NCI-H2196 (cell line): ENCODE measurements around the gene MPPED1.
A peak's percentile ranks its signal among the peaks of the same experiment; 100 is the strongest.

Experiments
- DNase-seq: peaks from one replicate; lab custom pipeline; 2025; ENCODE audit not compliant: unreplicated experiment; lab: John Stamatoyannopoulos, UW

The MPPED1 gene

DNA sequence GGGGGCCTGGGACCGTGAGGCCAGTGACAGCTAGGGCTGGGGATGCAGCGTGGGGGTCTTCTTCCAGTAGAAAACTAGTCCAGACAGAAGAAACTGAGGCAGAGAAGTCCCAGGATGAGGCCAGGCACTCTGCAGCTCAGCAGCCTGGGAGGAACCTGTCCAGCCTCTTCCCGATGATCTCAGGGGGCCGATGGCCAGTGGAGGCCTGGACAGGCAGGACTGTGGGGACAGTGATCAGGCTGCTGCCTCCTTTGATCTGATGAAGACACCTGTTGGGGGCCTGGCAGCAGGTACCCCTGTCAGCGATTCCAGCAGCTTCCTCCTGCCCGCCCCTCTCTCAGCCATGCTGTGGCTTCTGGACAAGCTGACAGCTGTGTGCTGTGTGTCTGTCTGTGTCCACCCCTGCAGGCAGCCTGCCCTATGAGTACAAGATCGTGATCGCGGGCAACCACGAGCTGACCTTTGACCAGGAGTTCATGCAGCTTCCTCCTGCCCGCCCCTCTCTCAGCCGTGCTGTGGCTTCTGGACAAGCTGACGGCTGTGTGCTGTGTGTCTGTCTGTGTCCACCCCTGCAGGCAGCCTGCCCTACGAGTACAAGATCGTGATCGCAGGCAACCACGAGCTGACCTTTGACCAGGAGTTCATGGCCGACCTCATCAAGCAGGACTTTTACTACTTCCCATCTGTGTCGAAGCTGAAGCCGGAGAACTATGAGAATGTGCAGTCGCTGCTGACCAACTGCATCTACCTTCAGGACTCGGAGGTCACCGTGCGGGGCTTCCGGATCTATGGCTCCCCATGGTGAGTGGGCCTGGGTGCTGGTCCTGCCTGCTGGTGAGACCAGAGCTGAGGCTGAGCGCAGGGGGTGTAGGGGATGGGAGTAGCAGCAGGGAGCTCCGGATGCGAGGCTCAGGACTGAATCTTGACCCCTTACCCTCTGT lies 62.6 kb downstream of the MPPED1 start:
- DNase-seq = no peak

DNA sequence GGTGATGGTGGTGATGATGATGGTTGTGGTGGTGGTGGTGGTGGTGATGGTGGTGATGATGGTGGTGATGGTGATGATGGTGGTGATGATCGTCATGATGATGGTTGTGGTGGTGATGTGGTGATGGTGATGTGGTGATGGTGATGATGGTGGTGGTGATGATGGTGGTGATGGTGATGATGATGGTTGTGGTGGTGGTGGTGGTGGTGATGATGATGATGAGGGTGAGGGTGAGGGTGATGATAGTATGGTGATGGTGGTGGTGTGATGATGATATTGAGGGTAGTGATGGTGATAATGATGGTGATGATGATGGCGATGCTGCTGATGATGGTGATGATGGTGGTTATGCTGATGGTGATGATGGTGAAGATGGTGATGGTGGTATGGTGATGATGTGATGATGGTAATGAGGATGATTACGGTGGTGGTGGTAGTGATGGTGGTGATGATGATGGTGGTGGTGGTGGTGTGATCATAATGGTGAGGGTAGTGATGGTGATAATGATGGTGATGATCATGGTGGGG lies 63.8 kb downstream of the MPPED1 start:
- no peak for DNase-seq

GRCh38 chr22:43476341-43476740 lies 64.5 kb downstream of the MPPED1 start:
- peak; percentile 62 for DNase-seq

DNA sequence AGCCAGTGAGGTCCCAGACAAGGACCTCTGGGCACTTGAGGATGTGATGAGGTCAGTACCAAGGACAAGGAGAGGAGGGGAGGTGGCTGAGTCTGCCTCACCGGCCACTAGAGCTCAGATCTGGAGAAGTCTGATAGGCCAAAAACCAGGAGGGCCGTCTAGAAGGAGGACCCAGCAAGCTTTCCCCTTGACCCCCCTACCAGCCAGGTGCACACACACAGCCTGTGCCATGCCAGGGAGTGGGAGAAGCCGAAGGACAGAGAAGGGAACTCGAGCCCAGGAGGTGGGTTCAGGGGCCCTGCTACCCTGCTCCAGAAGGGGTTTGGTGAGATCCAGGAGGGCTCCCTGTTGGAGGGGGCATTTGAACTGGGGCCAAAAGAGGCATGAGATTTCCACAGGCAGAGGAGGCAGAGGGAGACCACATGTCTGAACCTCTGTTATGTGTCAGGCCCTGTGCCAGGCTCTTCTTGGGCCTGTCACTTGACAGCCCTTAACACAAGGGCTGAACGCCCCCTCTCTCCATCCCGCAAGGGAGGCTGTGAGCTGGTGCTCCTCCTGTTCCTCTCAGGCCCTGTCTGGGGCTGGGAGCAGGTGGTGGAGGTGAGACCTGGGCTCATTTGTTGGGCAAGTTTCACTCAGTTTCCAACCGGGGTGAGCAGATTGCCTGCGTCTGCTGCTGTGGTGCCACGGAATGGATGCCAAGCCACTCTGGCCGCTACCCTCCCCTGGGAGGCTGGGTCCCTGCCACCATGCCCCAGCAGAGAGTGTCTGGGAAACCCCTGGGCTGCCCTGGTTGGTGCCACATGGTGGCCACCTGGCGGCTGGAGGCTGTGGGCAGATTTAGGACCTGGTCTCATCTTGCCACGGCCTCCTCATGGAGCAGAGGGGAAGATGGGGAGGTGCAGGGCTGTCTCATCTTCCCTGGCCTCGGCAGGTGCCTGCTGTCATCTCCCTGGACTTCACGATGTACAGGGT lies 65.2 kb downstream of the MPPED1 start:
- no peak for DNase-seq

DNA sequence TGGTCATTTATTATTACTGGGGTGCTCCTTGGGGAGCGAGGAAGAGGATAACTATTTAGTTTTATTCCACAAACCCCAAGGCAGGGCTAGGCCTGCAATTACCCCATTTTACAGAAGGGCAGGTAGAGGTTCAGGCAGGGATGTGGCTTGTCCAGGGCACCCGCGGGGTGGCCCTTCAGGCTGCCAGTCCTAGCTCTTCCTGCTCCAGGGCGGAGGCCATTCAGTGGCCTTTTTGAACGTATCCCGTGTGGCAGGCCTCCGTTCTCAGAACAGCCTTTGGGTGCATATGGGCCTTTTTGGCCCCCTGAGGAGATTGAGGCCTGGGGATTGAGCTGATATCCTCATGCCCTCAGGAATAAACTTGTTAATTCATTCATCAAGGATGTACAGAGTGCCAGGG lies 66.2 kb downstream of the MPPED1 start:
- no peak for DNase-seq

- no peak for DNase-seq
Observed at GRCh38 chr22:43478621-43479300, 66.9 kb downstream of the MPPED1 start.

GRCh38 chr22:43479301-43479950 lies 67.6 kb downstream of the MPPED1 start:
- no peak for DNase-seq

- no peak for DNase-seq
Observed at GRCh38 chr22:43479962-43480361, 68.1 kb downstream of the MPPED1 start.

DNA sequence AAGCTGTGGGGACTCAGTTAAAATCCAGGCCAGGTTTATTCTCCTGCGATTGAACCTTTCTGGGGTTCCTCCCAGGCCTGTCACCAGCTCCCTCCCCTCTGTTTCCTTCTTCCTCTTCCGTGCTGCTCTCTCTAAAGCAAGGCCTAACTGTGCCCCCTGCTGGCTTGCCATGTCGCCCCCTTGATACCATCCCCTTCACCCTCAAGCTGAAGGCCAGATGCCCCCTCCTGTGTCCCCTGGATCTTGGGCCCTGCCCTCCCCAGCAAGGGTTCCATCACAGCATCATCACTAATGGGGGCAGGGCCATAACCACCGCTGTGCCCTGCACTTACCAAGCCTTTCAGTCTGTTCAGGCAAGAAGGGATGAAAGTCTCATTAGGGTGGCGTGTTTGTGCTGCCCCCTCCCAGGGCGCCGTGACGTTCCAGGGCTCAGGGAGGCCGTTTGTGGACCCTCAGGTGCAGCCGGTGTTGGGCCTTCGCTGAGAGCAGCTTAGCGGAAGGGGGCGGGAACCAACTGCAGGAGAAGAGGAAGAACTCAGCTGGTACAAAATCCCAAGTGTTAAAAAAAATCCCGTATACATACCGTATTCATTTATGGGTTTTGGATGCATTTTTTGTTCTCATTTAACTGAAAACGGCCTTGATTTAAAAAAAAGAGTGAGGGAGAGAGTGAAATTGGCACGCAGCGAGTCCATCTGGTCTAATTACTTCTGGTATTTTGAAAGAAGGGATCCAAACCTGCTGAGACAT lies 69.9 kb downstream of the MPPED1 start:
- no peak for DNase-seq

DNA sequence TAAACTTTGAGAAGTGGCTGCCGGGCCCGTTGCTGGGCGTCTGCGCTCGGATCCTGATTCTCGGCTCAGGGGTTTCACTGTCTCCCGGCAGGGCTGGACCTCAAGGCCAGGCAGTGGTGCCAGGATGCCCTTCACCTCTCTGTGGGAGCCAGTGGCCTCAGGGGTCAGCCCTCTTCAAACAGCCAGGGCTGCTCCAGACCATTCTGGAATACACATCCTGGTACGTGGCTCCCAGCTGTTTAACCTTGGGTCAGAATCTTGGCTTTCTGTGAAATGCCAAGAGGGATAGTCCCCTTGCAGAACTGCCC lies 70.5 kb downstream of the MPPED1 start:
- DNase-seq = no peak

DNA sequence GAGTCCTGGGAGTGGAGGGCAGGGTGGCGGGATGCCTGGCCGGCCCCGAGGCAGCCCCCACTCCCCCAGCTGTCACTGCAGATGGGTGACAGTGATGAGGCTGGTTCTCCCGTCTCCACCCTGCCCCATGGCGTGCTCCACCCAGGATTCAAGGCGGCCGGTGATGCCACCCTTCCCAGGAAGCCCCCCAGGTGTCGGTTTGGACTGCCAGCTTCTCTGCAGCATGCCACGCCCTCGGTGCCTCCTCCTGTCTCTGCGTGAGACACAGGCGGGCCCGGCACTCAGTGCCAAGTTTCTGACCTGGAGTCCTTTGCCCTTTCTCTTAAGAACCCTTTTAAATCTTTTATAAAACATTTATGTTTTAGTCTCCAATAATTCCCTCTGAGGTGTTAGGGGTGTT lies 71.5 kb downstream of the MPPED1 start:
- no peak for DNase-seq

DNA sequence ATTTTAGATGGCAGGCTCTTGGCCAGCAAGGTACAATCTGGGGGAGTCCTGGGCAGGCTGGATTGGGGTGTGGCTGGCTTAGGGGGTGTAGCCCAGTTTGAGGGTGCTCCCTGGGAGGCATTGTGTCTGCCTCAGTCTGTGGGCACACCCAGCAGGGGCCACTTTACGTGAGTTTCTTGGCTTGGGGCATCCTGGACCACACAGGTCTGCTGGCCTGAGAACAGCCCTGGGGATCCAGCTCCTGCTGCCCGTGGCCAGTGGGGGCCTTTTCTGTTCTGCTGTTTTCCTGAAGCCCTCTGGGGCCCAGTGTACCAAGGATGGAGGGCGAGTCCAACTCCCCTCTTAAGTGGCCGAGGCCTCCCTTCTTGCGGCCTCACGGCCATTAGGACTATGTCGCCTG lies 71.9 kb downstream of the MPPED1 start:
- no peak for DNase-seq

DNA sequence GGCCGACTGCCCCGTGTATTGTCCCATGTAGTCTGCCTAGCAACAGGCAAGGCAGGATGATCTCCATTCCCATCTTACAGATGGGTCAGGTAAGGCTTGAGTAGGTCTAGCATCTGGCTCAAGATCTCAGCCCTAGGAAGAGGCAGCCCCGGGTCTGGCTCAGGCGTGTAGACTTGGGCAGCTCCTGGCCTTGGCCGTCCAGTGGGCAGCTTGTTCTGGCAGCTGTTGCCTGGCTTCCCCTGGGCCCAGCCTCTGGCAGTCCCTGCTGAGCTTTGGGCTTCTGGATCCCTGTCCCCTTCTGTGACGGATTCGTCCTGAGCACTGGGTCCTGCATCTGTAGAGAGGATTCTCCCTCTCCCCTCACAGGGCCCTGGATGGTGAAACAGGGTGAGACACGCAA lies 72.4 kb downstream of the MPPED1 start:
- no peak for DNase-seq

- DNase-seq = no peak
Observed at GRCh38 chr22:43485502-43486089, 73.8 kb downstream of the MPPED1 start.

DNA sequence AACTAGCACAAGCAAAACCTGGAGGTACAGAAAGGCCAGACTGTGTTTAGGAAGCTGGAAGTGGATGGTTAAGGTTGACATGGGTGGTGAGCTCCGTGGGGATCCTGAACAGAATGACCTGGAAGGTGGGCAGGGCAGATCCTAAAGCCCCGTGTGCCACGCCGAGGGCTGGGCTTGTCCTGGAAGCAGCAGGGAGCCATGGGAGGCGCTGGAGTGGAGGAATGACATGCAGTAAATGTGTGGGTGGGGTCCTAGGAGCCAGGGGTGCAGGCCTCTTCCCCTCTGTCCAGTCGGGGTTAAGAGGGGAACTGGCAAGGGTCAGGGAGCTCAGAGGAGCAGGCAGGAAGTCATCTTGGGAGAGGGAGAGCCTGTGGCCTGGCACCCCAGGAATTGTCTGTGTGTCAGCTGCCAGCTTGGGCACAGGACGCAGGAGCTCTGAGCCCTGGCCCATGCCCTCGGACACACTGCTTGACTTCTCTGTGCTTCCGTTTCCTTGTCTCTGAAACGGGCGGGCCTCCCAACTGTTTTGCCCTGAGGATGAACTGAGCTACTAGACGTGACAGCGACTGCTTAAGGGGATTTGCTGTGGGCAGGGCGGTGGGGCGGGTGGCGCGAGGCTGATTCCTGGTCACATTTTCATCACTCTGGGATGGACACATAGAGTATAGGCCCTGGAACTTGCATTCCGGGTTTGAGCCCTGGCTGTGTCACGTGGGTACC lies 75.7 kb downstream of the MPPED1 start:
- no peak for DNase-seq

DNA sequence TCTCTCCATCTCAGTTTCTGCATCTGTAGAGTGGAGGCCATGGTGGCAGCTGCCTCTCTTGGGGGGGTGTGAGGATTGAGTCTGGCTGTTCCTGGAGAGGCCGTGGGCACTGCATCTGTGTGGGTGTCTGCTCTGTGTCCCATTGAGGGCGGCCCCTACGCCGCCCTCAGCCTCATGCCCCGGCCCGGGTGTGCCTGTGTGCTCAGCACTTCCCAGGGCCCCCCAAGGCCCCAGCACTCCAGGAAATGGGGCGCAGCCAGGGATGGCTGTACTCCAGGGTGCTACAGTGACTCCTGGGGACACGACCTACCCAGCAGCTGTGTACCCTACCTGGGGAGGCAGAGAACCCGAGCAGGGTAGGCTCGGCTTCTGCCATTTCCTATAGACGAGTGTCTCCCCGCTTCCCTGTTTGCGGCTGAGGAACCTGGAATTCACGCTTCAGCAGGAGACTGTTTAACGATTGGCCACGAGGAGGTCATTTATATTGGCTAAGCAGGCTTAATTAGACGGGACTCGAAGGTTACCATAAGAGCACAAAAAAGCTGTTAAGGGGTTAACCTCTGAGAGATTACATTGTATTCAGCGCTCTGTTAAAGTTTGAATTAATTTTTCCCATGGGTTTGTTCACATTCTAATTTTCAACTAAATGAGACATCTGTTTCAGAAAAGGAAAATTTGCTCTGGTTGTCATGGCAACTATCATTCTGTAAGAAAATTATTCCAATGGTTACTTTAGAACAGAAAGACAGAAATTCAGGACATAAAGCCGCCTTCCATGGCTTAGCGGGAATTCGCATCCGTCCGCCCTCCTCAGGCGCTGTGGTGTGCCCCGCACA lies 76.4 kb downstream of the MPPED1 start:
- DNase-seq = no peak

DNA sequence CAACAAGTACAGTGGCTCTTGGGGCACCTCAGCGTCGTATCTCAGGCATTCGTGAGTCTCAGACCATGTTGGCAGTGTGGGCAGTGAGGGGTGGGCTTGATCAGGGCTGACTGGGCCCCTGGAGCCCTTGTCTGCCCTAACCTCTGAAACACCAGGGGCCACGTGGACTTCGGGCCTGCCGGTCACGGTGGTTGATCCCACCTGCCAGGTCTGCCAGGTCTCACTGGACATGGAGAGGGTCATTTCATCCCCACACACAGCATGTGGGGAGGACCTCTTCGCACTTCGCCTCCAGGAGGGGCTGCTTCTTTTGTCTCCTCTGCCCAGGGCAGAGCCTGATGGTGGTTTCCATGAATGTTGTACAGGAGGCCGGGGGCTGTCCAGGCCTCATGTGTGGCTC lies 77.1 kb downstream of the MPPED1 start:
- DNase-seq = no peak

DNA sequence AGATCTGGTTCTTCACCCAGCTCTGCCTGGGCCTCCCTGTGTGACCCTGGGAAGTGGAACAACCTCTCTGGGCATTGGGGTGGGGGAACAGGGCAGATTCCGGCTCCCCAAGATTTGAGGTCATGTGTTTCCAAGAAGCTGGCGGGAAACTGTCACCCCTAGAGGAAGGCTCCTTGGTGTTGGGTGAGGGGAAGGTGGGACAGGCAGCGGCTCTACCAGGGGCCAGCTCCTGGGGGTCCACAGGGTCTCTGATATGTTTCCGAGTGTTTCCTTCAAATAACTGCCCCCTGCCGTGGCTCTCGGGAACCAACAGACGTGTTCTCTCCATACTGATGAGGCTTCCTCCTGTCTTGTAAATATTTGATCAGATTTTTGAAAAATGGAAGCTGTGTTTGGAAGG lies 78.5 kb downstream of the MPPED1 start:
- DNase-seq = no peak
